Right ventricle myocardium superior (tissue), 1 donor: ENCODE measurements around the gene PACSIN2. TPM values are rescaled to one million over a fixed set of nuclear protein-coding genes. Genes with fewer than 3 reads are reported as not detected.
A peak's percentile ranks its signal among the peaks of the same experiment; 100 is the strongest.

Source experiments
- ATAC-seq: fragments of 200-7000 bp; cut with Tn5 transposase; one replicate; pipeline ENCODE4 v1.9.1; 2020; ENCODE audit warnings: mild to moderate bottlenecking; ENCODE audit not compliant: poor library complexity
- DNase-seq: peaks from one replicate; pipeline ENCODE4 v3.0.0-alpha.2; 2020
- intact Hi-C: fragments of 100-400 bp; cut with DNase I; formaldehyde crosslinking; loops from one replicate; pipeline ENCODE4 v1.11.2; 2022
- total RNA-seq: library from RNA; stranded (reverse); fragmentation: NEBNext Ultra II Directional; extraction: Animal tissue kit (Norgen Biotek cat#: 25700); gene quantifications from one replicate; pipeline ENCODE4 v1.2.1, GENCODE V29; 2021
- donor health status: DM: no; HTN: yes; CAD: no; lungs with severe emphysema.

Gene PACSIN2
- total RNA-seq, 1 donor from 2014 or later: 60.2 TPM

- peak; percentile 88 for ATAC-seq
- intact Hi-C loops: no loop called here
- DNase-seq: no peak
Observed at GRCh38 chr22:42994917-42995562, 19.9 kb downstream of the PACSIN2 start.

DNA sequence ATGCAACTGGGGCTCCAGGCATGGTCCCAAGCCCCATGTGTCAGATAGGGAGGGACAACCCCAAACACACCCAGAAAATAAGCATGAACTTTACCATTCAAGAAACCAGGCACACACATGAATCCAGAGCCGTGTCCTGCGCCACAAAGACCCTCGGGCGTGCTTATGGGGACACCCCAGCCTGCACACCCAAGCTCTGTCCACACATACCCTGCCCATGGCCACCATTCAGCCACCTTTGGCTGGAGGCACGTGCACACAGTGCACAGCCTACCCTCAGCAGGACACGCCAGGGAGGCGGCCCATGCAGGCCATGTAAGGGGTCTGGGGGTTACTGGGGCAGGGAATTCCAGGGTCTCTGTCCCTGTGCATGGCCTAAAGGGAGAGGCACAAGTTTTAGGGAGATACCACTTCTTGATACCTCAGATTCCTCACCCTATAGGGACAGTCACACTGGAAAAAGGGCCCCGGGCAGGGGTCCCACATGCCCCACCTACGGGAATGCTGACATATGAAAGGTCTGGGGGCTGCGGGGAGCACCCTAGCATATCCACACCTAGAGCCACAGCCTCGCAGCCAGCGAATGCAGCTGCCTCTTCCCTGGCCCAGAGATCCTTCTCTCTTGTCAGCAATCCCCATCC is 20.6 kb downstream of the PACSIN2 start:
- peak; percentile 11 for ATAC-seq
- intact Hi-C loops: no loop called here
- DNase-seq: no peak

DNA sequence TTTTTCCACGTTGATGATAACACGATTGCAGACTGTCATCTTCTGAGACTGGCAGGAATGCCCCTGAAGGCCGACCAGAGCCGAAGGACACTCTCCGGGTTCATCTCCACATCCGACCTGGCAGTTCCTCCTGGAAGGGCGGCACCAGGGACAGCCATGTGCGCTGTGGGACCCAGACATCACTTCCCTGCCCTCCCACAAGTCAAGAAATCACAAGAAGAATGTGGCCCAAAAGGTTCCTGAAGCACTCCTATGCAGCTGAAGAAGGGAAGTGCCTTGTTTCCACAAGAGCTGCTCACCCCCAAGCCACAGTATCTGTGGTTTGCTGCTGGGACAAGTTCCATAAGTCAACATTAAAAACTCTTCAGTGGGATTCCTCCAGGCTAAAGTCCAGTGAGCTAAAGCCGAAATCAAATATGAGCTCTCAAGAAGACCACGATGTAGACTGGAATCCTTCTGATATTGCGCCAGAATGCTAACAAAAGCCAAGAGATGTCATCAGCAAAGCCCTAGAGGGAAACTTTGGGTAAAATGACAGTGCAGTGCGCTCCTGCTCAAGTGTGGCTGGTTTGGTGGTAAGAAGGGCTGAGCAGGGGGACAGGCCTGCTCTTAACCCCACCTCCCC is 21.2 kb downstream of the PACSIN2 start:
- intact Hi-C loops: no loop called here

GRCh38 chr22:42992886-42993479 is 22.0 kb downstream of the PACSIN2 start:
- intact Hi-C loops: no loop called here
- ATAC-seq (no peak), DNase-seq (no peak)

More for the DNA sequence above, 21.2 kb downstream of the PACSIN2 start:
- DNase-seq: no peak
- ATAC-seq: peak; percentile 6

GRCh38 chr22:42992092-42992491 is 22.9 kb downstream of the PACSIN2 start:
- DNase-seq (no peak), ATAC-seq (no peak)
- intact Hi-C loops: no loop called here

- no peak for ATAC-seq
- DNase-seq: no peak
- intact Hi-C loops: no loop called here
Observed at GRCh38 chr22:42991010-42991651, 23.8 kb downstream of the PACSIN2 start.

DNA sequence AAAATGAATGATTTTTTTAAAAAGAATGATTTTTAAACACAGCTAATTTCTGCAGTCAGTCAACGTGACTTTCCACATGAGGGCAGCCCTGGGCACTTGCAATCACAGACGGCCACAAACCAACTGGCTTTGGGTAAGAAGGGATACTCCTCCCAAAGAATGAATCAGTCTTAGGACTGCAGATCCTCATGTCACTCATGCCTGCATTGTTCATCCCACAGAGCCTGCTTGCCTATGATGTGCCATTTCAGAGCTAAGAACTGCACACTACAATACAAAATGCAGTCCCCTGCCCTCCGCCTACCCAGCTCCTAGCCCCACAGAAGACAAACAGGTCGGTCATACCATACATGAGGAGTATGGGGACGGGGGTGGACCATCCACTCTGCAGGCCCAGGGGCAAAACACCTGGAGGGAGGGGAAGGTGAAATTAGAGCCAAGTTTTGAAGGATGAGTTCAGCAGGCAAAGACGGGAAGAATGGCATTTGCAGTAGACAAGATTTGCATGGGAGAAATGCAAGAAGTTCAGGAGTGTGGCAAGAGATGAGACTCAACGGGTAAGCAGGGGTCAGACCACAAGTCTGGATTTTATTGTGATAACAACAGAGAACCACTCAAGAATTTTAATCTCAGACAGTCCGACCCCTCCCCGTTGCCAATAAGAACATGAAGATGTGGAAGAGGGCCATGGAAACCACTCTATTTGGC is 24.7 kb downstream of the PACSIN2 start:
- ATAC-seq: no peak
- intact Hi-C loops: no loop called here
- no peak for DNase-seq

- intact Hi-C loops: no loop called here
- no peak for DNase-seq
- no peak for ATAC-seq
Observed at GRCh38 chr22:42986115-42986514, 28.8 kb downstream of the PACSIN2 start.

DNA sequence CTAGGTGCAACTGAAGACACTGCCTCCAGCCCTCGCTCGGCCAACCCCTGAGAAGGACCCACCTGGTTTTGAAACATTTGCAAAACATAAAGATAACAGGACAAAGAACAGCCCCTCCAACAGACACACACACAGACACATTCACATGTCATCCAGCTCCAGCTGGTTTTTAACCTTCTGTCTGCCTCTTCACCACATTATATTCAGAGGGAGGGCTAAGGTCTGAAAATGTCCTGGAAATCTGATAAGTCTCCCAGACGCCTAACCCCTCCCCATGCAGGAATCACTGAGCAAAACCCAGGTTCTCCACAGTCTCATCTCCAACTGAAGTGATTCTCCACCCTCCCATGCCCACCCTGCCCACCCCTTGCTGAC is 29.4 kb downstream of the PACSIN2 start:
- intact Hi-C loops: no loop called here
- ATAC-seq (no peak), DNase-seq (no peak)

DNA sequence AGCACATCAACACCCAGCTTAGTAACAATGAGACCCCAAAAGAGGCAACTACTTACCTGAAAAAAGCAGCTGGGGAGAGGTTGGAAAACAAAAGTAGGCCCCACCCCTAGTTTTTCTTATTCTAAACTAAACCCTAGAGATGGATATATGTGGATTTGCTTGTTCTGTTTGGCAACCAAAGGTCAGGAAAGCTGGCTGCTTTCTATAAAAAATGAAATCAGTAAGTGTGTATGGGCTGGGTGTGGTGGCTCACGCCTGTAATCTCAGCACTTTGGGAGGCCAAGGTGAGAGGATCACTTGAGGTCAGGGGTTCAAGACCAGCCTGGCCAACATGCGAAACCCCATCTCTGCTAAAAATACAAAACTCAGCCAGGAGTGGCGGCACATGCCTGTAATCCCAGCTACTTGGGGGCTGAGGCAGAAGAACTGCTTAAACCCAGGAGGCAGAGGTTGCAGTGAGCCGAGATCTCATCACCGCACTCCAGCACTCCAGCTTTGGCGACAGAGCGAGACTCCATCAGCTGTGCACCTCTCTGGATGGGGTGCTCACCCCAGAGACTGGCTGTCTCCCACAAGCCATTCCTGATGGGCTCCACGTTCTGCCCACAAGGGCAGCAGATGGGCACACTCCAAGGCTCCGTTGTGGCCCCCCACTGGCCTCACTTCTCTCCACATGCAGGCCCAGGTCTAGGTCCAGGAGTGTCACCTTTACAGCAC is 30.0 kb downstream of the PACSIN2 start:
- DNase-seq (no peak), ATAC-seq (no peak)
- intact Hi-C loops: no loop called here

DNA sequence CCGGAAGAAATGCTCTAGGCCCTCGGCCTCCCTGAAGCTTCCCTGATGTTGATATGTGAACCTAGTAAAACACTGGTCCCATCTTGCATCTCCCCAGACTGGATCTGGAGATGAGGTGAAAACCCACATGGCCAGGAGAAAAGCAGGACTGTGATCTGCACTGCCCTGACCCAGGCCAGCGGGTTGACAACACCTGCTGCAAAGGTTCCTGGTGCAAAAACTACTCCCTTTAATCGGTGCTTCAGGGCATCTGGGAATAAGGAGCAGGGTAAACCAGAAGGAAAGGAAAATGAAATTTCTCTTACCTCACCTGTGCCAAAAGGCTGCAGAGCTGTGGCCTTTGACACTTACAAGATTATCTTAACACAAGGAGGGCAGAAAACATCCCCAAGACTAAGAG is 30.6 kb downstream of the PACSIN2 start:
- intact Hi-C loops: no loop called here
- no peak for ATAC-seq
- DNase-seq: no peak

- ATAC-seq: no peak
- DNase-seq: no peak
- intact Hi-C loops: no loop called here
Observed at GRCh38 chr22:42983470-42983869, 31.5 kb downstream of the PACSIN2 start.

- no peak for ATAC-seq
- DNase-seq: no peak
- intact Hi-C loops: no loop called here
Observed at GRCh38 chr22:42979606-42980005, 35.3 kb downstream of the PACSIN2 start.

DNA sequence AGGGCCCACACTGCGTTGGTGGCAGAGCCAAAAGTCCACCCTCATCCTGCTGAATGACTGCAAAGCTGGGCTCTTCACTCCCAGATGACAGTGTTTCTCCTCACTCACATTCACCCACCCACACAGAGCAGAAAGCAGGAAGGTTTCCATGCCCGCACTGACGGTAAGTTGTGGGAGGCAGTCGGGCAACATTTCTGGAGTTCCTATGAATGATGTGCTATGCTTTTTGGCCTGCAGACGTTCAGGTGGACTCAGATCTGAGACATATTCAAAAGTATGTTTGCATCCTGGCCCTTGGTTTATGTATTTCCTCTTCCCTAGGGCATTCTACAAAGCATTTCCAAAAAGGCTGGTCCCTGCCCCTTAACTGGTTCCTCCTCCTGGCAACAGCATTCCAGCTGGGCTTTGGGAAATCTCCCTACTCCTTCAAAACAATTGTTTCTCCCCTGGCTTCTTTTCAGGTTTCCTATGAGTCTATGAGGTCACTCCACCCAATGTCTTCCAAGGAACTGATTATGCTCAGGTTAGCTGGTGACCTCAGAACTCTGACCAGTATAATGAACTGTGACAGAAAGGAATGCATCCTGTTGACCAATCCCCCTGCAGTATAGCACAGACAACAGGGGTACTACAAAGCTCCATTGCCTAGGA is 36.4 kb downstream of the PACSIN2 start:
- DNase-seq (no peak), ATAC-seq (peak; percentile 65)
- intact Hi-C loops: no loop called here

- intact Hi-C loops: no loop called here
- DNase-seq (no peak), ATAC-seq (peak; percentile 7)
Observed at GRCh38 chr22:42977569-42977968, 37.4 kb downstream of the PACSIN2 start.

DNA sequence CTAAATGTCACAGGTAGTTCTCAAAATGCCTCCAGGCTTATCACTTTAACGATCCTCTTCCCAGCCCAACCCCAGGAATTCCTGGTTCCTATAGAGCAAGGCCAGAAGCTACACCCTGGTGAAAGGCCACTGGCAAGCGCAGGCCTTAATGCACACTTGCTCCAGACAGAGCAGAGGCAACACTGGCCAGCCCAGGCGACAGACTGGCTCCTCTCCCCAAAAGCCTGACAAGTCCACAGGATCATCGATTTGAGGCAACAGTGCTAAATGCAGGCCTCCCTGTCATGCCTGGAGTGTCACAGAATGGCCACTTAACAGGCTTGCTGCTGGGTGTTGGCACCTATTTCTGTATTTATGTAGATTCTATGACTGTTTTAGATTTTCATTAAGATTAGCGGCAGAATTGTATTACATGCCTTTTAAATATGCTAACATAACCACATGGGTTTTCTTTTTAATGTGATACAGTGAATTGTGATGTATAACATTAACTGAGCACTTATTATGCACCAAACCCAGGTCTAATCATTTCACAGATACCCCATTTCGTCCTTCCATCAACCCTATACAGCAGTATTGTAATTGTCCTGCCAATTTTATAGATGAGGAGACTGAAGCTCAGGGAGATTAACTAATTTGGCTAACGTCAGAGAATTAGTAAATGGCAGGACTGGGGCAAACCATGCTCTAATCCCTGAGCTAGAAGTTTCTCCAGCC is 38.6 kb downstream of the PACSIN2 start:
- no peak for ATAC-seq
- no peak for DNase-seq
- intact Hi-C loops: no loop called here

GRCh38 chr22:42974223-42974622 is 40.7 kb downstream of the PACSIN2 start:
- intact Hi-C loops: no loop called here
- ATAC-seq (no peak), DNase-seq (no peak)
